MCF 10A (cell line): Measurements from ENCODE around the gene HIGD1B. TPM values are rescaled to one million over a fixed set of nuclear protein-coding genes. Genes with fewer than 3 reads are reported as not detected.

ENCODE experiments used
- BruUV-seq: library from RNA; stranded (reverse); fragments of 400-500 nt; replicated peaks from 2 replicates; lab custom pipeline; 2021; lab: Mats Ljungman, UMichigan
- CTCF ChIA-PET: fragments of 300-600 bp; sonication (Branson Sonifier 250); formaldehyde crosslinking; extraction: SDS; loops from one replicate; lab custom pipeline; 2021; ENCODE audit warnings: antibody characterized with exemption, inconsistent platforms; lab: Yijun Ruan, JAX
- POLR2A ChIA-PET: fragments of 300-600, 350-650 bp; sonication (Branson Sonifier 250); formaldehyde crosslinking; extraction: SDS; loops from one replicate; lab custom pipeline; 2020; ENCODE audit warnings: antibody characterized with exemption, inconsistent platforms; lab: Yijun Ruan, JAX
- DNase-seq: peaks from one replicate; pipeline ENCODE4 v3.0.0-alpha.2; 2018; ENCODE audit not compliant: unreplicated experiment
- H3K27ac Mint-ChIP-seq: one replicate; pipeline ENCODE4 v1.8.0; 2022; ENCODE audit warnings: mild to moderate bottlenecking, low read depth, mixed read lengths; ENCODE audit not compliant: unreplicated experiment
- H3K27me3 Mint-ChIP-seq: one replicate; pipeline ENCODE4 v1.8.0; 2022; ENCODE audit warnings: mixed read lengths; ENCODE audit not compliant: insufficient read depth, unreplicated experiment
- H3K36me3 Mint-ChIP-seq: one replicate; pipeline ENCODE4 v1.8.0; 2022; ENCODE audit warnings: mild to moderate bottlenecking, moderate library complexity, mixed read lengths; ENCODE audit not compliant: insufficient read depth, unreplicated experiment
- H3K4me1 Mint-ChIP-seq: one replicate; pipeline ENCODE4 v1.8.0; 2022; ENCODE audit warnings: mixed read lengths; ENCODE audit not compliant: insufficient read depth, unreplicated experiment
- H3K4me3 Mint-ChIP-seq: one replicate; pipeline ENCODE4 v1.8.0; 2022; ENCODE audit warnings: mild to moderate bottlenecking, moderate library complexity, mixed read lengths; ENCODE audit not compliant: unreplicated experiment
- H3K9me3 Mint-ChIP-seq: one replicate; pipeline ENCODE4 v1.8.0; 2022; ENCODE audit warnings: mixed read lengths; ENCODE audit not compliant: unreplicated experiment
- intact Hi-C: fragments of 100-400 bp; cut with micrococcal nuclease; formaldehyde crosslinking; loops from 2 replicates; pipeline ENCODE4 v1.14.1; 2022
- total RNA-seq: library from RNA; stranded (reverse); gene quantifications from 2 replicates; pipeline ENCODE4 v1.2.3, GENCODE V29; 2022
- TF ChIP-seq, protein P1 (sequence below): fragments of 200-600 bp; IDR thresholded peaks from one replicate; pipeline ENCODE4 v1.8.0; 2022; ENCODE audit warnings: antibody characterized with exemption, mild to moderate bottlenecking; ENCODE audit not compliant: unreplicated experiment

The HIGD1B gene
- total RNA-seq, 1 experiment from 2014 or later = not detected

- intact Hi-C loops = no loop called here
- Mint-ChIP-seq H3K4me3 (peak within 1 kb of the TSS; percentile 80), H3K27me3 (no peaks in the 10 kb centered on the region), H3K36me3 (peaks cover 20% of the 10 kb centered on the region), H3K4me1 (peaks cover 21% of the 10 kb centered on the region), H3K27ac (peak within 1 kb of the TSS; percentile 99), H3K9me3 (no peaks in the 10 kb centered on the region)
- TF ChIP-seq, protein P1, sequence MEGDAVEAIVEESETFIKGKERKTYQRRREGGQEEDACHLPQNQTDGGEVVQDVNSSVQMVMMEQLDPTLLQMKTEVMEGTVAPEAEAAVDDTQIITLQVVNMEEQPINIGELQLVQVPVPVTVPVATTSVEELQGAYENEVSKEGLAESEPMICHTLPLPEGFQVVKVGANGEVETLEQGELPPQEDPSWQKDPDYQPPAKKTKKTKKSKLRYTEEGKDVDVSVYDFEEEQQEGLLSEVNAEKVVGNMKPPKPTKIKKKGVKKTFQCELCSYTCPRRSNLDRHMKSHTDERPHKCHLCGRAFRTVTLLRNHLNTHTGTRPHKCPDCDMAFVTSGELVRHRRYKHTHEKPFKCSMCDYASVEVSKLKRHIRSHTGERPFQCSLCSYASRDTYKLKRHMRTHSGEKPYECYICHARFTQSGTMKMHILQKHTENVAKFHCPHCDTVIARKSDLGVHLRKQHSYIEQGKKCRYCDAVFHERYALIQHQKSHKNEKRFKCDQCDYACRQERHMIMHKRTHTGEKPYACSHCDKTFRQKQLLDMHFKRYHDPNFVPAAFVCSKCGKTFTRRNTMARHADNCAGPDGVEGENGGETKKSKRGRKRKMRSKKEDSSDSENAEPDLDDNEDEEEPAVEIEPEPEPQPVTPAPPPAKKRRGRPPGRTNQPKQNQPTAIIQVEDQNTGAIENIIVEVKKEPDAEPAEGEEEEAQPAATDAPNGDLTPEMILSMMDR = no peak
- ChIA-PET POLR2A (interaction anchor here (0.5 to 4.1 kb wide), 40 partner anchors 10 to 421 kb away, joined by 3 to 21 read pairs (median 5); partner anchors contain the start of genes ACBD4, DCAKD, HEXIM1 and KIF18B), CTCF (interaction anchor here (0.6 to 6.7 kb wide), 13 partner anchors 10 to 299 kb away, joined by 3 to 29 read pairs (median 3); partner anchors contain the start of gene ACBD4)
- peak; percentile 87 for DNase-seq
- no TSS peak for BruUV-seq
Measured at GRCh38 chr17:44899074-44899782, 51.5 kb downstream of the HIGD1B start, which contains the start of gene EFTUD2. Gene EFTUD2, minus strand, starts transcription at chr17:44899445. Its CDS starts 4,924 bp downstream, at chr17:44894521.

Other genes with a start within 250 kb of the HIGD1B start
- gene MEIOC, start 191.4 kb upstream of the HIGD1B start, total RNA-seq = not detected in 2 replicates
- gene CCDC43, start 158.1 kb upstream of the HIGD1B start, total RNA-seq = 32.8 and 33.6 TPM in 2 replicates
- 13.9 TPM in 2 replicates for gene DBF4B, start 139.2 kb upstream of the HIGD1B start, total RNA-seq
- 0.16 and 0.56 TPM in 2 replicates for gene ADAM11, start 88.9 kb upstream of the HIGD1B start, total RNA-seq
- gene GJC1, start 17.6 kb upstream of the HIGD1B start, total RNA-seq = 6.9 and 7.9 TPM in 2 replicates
- gene EFTUD2, start 51.6 kb downstream of the HIGD1B start, total RNA-seq = 119 and 125 TPM in 2 replicates
- gene GFAP, start 67.6 kb downstream of the HIGD1B start, total RNA-seq = not detected in 2 replicates
- gene KIF18B, start 99.9 kb downstream of the HIGD1B start, total RNA-seq = 11.2 and 17.5 TPM in 2 replicates
- gene C1QL1, start 120.4 kb downstream of the HIGD1B start, total RNA-seq = 0.56 and 0.96 TPM in 2 replicates
- 23.1 and 23.3 TPM in 2 replicates for gene DCAKD, start 203.7 kb downstream of the HIGD1B start, total RNA-seq
- gene NMT1, start 213.4 kb downstream of the HIGD1B start, total RNA-seq = 85.3 and 89.7 TPM in 2 replicates